22Rv1 (cell line): ENCODE results near the gene CAPN11.

Source experiments
- CTCF ChIP-seq: fragments of 450-650 bp; IDR thresholded peaks from 2 replicates; pipeline ENCODE4 v1.5.1; 2017; ENCODE audit warnings: mild to moderate bottlenecking
- ZFX ChIP-seq: fragments of 450-650 bp; IDR thresholded peaks from 2 replicates; pipeline ENCODE4 v1.6.1; 2017; ENCODE audit warnings: antibody characterized with exemption, borderline replicate concordance

GRCh38 chr6:44119704-44120262 lies 38.8 kb upstream of the CAPN11 start:
- no peak for TF ChIP-seq CTCF
- no peak for TF ChIP-seq ZFX
